Measurements from ENCODE around the gene CABP4.
"Not testable (repeated sequence)": the region's sequence is repeated elsewhere in the genome, so short reads cannot be mapped to it uniquely, and the experiment has no call there.

The CABP4 gene

GRCh38 chr11:67482827-67483798, 28.0 kb downstream of the CABP4 start, which contains the start of gene AIP:
AIP (plus strand) TSS chr11:67483026; CDS start chr11:67483159, 133 bp downstream.
- no peak for TF ChIP-seq ZNF274 (IDR thresholded peaks at IDR 0.05; ENCODE audit: low read depth, low read length)
- H3K4me3 ChIP-seq (ENCODE audit: low read length) = peak within 1 kb of the TSS; percentile 59; the same call in 1 of the 2 replicates

DNA sequence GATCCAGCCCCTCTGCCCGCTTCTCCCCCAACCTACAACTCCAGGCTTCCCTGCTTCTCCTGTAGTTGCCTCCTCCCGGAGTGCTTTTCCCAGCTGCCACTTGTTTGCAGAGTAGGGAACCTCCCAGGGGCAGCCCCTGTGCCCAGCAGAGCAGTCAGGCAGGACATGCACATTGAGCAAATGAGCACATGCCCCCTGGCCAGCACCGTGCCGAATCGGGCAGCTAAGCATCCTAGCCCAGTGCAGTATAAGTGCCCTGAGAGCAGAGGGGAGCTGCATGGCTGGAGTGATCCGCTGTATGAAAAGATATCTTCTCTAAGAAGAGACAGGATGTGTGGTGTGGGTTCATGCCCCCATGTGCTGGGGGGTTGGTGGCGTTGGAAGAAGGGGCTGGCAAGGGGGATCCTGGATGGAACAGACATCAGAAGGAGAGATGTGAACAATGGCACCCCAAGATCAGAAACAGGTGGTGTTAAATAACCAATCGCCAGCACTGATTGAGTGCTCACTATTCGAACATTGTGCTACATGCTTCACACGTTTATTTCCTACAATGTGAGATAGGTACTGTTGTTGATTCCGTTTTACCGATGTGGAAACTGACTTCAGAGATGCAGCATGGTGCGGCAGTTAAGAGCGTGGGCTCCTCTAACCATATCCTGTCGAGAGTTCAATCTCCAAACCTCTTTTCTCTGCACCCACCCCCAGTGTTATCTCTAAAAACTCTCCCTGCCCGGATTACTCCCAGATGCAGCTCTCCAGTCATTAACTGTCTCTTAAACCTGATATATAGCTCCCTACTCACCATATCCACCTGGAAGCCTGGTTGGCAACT, 28.9 kb downstream of the CABP4 start:
- TF ChIP-seq ZNF274 (IDR thresholded peaks at IDR 0.05; ENCODE audit: low read depth, low read length) = no peak
- peak overlapping the region; percentile 59; the same call in 1 of the 2 replicates for H3K4me3 ChIP-seq (ENCODE audit: low read length)

DNA sequence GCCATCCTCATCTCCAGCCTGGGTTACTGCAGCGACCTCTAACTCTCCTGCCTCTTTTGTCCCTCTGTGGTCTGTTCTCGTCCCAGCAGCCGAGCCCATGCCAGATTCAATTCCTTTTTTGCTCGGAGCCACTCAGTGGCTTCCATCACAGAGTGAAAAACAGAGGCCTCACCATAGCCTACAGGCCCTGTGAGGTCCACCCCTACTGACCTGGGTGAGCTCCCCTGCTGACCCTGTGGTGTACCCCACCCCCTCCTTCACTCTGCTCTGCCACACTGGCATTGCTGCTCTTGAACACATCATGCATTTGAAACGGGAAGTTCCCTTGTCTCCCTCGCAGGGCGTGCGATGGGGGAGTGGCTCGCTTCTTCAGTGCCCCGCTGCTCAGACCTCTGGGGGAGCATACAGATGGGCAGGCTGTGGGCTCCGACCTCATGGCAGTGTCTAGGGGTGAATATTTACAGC, 29.7 kb downstream of the CABP4 start:
- TF ChIP-seq ZNF274 (IDR thresholded peaks at IDR 0.05; ENCODE audit: low read depth, low read length) = no peak
- peak overlapping the region; percentile 12; the same call in 1 of the 2 replicates for H3K4me3 ChIP-seq (ENCODE audit: low read length)

DNA sequence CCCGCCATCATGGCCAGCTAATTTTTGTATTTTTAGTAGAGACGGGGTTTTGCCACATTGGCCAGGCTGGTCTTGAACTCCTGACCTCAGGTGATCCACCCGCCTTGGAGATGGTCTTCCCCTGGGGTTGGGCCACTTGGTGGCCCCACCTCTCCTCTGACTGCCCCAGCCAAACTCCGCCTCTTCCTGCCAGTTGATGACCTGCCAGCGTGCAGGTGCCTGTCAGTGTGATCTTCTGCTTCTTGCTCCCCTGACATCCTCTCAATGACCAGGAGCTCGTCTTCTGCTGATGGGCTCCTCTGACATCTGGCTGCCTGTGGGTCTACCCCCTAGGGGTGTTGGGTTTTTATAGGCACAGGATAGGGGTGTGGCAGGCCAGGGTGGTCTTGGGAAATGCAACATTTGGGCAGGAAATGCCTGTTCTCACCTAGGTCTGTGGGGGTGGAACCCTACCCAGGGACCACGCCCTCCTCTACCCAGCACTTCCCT, 30.8 kb downstream of the CABP4 start:
- H3K4me3 ChIP-seq (ENCODE audit: low read length) = not testable (repeated sequence)

DNA sequence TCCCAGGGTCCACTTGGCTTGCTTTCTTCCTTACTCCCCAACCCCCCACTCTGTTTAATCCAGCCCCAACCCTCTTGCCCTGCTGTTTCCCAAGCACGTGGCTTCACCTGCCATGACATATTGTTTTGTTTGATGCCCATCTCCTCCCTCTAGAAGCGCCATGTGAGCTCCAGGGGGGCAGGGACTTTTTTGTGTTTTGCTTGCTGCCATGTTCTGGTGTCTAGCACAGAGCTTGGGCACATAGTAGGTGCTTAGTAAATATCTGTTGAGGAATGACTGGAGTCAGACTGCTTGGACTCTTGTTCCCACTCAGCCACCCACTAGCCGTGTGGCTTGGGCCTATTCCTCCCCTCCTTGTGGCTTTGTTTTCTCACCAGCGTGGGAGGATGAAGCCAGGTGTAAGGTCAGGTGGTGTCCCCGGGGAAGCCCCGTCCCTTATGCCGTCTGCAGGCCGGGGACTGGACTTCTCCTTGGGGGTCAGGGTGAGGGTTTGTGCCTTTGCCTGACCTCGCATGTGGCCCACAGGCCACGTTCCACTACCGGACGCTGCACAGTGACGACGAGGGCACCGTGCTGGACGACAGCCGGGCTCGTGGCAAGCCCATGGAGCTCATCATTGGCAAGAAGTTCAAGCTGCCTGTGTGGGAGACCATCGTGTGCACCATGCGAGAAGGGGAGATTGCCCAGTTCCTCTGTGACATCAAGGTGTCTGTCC, 31.5 kb downstream of the CABP4 start:
- no peak overlapping the region for H3K4me3 ChIP-seq (ENCODE audit: low read length)
- TF ChIP-seq ZNF274 (IDR thresholded peaks at IDR 0.05; ENCODE audit: low read depth, low read length) = no peak

- TF ChIP-seq ZNF274 (IDR thresholded peaks at IDR 0.05; ENCODE audit: low read depth, low read length) = no peak
- H3K4me3 ChIP-seq (ENCODE audit: low read length) = no peak overlapping the region
These were observed 34.2 kb downstream of the CABP4 start for GRCh38 chr11:67489203-67489884.

DNA sequence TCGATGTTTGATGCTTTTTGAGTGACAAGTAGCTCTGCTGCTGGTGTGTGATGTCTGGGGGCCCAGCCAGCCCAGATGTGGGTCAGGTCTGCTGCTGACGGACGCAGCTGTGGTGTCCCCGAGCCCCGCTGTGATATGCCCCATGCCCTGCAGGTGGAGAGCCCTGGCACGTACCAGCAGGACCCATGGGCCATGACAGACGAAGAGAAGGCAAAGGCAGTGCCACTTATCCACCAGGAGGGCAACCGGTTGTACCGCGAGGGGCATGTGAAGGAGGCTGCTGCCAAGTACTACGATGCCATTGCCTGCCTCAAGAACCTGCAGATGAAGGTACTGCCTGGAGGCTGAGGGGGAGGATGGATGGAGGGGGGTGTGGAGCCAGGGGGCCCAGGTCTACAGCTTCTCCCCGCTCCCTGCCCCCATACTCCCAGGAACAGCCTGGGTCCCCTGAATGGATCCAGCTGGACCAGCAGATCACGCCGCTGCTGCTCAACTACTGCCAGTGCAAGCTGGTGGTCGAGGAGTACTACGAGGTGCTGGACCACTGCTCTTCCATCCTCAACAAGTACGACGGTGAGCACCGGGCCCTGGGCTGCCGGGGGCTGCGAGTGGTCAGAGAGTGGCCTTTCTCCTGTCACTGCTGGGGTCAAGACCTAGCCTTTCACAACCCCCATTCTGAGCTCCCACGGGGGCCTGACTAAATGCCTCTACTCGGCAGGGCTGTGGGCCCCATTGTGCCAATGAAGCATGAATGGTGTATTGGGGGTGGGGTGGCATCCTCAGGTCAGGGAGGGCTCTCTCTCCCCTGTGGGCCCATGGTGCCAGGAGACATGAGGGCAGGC, 35.0 kb downstream of the CABP4 start:
- no peak for TF ChIP-seq ZNF274 (IDR thresholded peaks at IDR 0.05; ENCODE audit: low read depth, low read length)
- H3K4me3 ChIP-seq (ENCODE audit: low read length) = no peak overlapping the region

GRCh38 chr11:67490727-67491065, 35.5 kb downstream of the CABP4 start:
- TF ChIP-seq ZNF274 (IDR thresholded peaks at IDR 0.05; ENCODE audit: low read depth, low read length) = no peak
- no peak overlapping the region for H3K4me3 ChIP-seq (ENCODE audit: low read length)

DNA sequence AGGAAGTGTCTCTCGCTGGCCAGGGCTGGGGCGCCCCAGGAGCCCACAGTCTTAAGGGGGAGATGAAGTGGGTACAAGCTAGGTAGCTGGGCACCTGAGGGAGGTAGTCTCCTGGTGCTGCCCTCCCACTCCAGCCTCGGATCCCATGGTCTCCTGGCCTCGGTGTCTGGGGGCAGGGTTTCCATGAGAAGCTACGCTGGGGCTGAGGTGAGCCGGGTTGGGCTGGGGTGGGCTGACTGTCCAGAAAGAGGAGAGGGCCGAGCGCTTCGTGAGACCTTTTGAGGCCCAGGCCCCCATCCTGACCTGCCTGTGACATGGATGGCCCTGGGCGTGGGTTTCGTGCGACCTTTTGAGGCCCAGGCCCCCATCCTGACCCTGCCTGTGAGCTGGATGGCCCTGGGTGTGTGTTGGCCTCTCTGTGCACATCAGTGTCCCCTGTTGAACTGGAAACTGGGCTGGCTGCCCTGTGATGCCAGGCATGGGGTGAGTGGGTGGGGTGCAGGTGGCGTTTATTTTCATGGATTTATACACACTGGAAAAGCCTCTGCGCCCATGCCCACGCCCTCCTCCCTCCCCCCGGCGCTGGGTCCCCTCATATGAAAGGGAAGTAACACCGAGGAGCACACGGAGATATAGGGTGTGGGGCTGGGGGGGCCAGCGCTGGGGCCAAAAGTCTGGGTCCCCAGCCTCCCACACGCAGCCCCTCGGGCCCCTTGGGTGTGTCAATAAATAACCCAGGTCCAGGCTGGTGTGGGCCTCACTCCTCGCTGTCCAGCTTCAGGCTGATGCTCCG, 36.3 kb downstream of the CABP4 start:
- no peak overlapping the region for H3K4me3 ChIP-seq (ENCODE audit: low read length)
- TF ChIP-seq ZNF274 (IDR thresholded peaks at IDR 0.05; ENCODE audit: low read depth, low read length) = no peak

DNA sequence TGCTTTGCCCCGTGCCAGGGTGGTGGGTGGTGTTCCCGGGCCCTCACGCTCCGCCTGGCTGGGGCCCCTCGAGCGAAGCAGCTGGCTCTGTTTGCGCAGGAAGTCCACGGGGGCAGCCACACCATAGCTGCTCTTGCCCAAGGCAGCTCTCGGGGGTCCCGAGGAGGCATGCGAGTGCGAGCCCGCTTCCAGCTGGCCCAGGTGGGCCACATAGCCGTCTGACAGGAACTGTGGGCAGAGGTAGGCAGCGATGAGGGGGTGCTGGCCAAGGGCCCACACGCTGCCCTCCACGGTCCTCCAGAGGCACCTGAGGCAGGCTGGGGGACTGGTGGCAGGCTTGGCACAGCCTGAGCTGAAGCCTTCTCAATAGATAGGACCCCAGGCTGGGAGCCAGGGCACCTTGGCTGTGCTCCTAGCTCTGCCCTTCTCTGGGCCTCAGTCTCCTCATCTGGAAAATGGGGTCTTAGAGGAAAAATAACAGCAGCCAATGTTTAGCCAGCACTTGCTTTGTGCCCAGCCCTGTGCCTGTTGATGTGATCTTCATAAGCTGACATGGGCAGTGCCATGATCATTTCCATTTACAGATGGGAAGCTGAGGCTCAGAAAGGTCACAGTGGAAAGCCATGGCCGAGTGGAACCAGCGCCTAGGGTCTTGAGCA, 37.0 kb downstream of the CABP4 start:
- no peak for TF ChIP-seq ZNF274 (IDR thresholded peaks at IDR 0.05; ENCODE audit: low read depth, low read length)

DNA sequence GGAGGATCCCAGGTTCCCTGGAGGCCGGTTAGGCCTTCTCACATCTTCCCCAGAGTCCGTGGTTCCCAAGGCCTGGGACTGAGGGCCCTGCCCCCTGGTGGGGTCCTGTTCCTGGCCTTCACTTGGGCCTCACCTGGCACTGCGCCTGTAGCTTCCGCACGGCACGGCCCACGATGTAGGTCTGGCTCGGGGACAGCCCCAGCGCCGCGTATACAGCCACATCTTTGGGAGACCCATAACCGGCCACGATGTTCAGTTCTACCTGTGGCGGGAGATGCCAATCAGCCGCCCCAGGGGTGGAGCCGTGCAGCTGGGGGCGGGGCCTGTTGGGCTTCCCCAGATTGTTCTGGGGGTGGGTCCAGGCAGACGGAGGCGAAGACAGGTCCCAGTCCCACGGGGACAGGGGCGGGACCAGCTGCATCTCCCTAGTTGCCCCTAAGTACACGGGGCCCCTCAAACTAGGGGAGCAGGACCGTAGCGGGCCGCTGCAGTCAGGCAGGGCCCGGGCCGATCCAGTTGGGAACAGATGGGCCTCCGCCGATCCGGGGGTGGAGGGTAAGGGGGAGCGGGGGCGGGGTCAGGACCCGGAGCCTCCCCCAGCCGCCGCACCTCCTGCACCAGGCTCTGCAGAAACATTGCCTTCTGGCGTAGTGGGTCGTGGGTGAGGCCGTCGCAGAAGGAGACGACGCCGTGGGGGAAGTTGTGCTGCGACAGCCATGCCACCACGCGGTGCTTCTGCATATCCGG, 37.8 kb downstream of the CABP4 start:
- TF ChIP-seq ZNF274 (IDR thresholded peaks at IDR 0.05; ENCODE audit: low read depth, low read length) = no peak
- no peak overlapping the region for H3K4me3 ChIP-seq (ENCODE audit: low read length)

More for the DNA sequence above, 37.0 kb downstream of the CABP4 start:
- no peak overlapping the region for H3K4me3 ChIP-seq (ENCODE audit: low read length)

All from GM08714 (cell line).